NOMO-1 (cell line): ENCODE data around the gene IRGM.
"Not testable (repeated sequence)": the region's sequence is repeated elsewhere in the genome, so short reads cannot be mapped to it uniquely, and the experiment has no call there.

Source experiments
- DNase-seq, 2 experiments: peaks; one replicate each; lab custom pipeline; 2025; ENCODE audit not compliant: unreplicated experiment in 2 of 2; lab: John Stamatoyannopoulos, UW

IRGM gene, protein sequence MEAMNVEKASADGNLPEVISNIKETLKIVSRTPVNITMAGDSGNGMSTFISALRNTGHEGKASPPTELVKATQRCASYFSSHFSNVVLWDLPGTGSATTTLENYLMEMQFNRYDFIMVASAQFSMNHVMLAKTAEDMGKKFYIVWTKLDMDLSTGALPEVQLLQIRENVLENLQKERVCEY

DNA sequence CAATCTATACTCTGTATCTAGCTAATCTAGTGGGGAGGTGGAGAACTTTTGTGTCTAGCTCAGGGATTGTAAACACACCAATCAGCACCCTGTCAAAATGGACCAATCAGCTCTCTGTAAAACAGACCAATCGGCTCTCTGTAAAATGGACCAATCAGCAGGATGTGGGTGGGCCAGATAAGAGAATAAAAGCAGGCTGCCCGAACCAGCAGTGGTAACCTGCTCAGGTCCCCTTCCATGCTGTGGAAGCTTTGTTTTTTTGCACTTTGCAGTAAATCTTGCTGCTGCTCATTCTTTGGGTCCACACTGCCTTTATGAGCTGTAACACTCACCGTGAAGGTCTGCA, at the start of gene IRGM:
Gene IRGM, plus strand, starts transcription at position 214 of the 346 bp plus-strand sequence. CDS start 1,603 bp downstream, outside the sequence.
- not testable (repeated sequence) for DNase-seq

DNA sequence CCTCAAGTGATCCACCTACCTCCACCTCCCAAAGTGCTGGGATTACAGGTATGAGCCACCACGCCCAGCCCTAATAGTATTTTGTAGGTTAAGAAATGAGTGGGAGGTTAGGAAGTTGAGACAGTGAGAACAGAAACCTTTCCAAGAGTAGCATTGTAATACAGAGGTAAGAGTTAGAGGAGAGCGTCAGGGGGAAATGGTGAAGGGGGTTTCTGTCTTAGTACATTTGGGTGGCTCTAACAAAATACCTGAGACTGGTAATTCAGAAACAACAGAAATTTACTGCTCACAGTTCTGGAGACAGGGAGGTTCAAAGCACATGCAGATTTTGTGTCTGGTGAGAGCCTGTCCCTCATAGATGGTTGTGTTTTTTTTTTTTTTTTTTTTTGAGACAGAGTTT, 48.9 kb upstream of the IRGM start:
- DNase-seq: no peak

GRCh38 chr5:150801117-150801927, 45.0 kb upstream of the IRGM start:
- DNase-seq: peak in 1 of 2 experiments; percentile 9

DNA sequence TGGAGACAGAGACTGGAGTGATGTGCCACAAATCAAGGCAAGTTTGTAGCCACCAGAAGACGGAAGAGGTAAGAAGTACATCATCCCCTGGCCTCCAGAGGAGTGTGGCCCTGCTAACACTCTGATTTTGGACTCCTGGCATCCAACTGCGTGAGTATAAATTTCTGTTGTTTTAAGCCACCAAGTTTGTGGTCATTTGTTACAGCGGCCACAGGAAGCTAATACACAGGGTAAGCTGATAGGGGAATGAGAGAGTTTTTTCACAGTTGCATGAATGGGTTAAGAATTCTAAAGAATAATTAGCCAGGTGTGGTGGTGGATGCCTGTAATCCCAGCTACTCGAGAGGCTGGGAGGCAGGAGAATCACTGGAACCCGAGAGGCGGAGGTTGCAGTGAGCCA, 41.9 kb upstream of the IRGM start:
- DNase-seq: no peak

DNA sequence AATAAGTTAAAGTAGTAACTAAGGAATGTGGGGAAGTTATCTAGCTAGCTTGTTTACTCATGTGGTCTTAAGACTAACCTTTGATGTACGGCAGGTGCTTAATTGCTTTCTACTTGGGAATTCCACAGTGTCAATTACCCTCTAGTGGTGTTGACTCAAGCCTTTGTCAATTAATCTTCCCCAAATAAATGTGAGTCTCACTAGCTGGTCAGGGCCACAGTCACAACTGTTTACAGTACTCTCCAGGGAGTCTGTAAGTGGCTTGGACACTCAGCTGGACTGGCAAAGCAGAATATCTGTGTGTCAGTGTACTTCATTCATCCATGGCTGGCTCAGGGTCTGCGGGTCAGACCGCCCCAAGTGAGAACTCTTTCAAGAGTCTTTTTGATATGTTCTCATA, 37.0 kb upstream of the IRGM start:
- DNase-seq: no peak

GRCh38 chr5:150815010-150815409, 31.3 kb upstream of the IRGM start:
- no peak for DNase-seq

GRCh38 chr5:150816946-150817345, 29.4 kb upstream of the IRGM start:
- DNase-seq: no peak

GRCh38 chr5:150829744-150830143, 16.6 kb upstream of the IRGM start:
- no peak for DNase-seq

DNA sequence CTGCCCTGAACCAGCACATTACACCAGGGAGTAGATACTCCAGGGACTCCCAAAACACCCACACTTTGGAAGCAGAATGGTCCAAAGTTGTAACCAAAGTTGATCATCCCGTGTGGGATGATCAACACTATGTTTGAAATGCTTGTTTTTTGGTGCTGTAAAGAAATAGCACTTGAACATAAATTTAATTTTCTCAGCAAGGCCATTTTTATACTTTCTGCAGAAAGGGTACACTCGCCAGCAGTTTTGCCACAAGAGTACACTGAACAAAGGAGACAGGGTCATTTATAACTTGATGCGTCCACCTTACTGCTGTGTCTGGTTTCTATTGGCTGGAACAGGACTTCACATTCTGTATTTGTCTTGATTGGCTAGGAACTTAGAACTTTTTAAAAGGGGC, 14.5 kb upstream of the IRGM start:
- not testable (repeated sequence) for DNase-seq

DNA sequence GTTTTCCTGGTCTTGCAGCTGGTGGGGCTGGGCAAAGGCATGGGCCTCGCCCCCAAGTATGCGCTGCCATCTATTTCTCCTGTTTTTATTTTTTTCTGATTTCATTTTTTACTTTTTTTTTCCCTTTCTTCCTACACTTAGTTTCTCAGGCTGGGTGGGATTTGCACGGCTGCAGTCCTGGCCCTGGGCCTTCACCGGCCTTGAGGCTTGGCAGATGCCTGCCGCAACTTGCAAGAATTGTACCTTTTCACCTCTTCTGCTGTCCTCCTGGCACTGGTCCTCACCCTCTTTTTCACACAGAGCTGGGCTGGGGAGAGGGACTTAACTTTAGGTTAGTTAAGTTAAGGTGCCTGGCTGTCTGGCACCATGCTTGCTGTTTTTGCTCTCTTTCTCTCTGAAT, 10.3 kb upstream of the IRGM start:
- no peak for DNase-seq

GRCh38 chr5:150836703-150837102, 9.6 kb upstream of the IRGM start:
- no peak for DNase-seq

DNA sequence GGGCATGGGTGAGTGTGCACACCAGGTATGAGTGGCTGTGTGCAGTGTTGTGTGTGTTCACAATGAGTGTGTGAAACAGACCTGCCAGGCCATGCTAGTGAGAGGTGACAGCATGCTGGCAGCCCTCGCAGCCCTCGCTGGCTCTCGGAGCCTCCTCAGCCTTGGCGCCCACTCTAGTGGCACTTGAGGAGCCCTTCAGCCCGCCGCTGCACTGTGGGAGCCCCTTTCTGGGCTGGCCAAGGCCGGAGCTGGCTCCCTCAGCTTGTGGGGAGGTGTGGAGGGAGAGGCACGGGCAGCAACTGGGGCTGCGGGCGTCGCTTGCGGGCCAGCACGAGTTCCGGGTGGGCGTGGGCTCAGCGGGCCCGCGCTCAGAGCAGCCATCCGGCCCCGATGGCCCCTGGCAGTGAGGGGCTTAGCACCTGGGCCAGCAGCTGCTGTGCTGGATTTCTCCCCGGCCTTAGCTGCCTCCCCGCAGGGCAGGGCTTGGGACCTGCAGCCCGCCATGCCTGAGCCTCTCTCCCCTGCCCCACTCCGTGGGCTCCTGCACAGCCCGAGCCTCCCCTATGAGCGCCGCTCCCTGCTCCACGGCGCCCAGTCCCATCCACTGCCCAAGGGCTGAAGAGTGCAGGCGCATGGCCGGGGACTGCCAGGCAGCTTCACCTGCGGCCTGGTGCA, 999 bp upstream of the IRGM start:
- DNase-seq: not testable (repeated sequence)

- DNase-seq: peak; percentile 85 to 97
Measured at GRCh38 chr5:150846654-150847333, 473 bp downstream of the IRGM start.

DNA sequence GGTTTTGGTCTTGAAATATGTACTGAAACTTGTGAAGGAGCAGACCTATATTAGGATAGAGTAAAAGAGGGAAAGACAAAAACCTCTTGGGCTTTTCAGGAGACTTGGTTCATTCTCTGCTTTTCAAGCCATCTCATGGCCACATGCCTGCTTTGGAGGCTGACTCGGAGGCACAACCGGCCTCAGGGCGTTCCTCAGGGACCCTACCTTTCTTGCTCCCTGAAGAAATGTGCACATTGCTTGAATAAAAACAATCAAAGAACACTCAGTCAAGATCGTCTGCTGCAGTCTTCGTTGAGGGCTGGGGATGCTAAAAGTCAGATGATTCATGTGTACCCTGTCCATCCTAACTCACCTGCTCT, 994 bp downstream of the IRGM start:
- DNase-seq: no peak

DNA sequence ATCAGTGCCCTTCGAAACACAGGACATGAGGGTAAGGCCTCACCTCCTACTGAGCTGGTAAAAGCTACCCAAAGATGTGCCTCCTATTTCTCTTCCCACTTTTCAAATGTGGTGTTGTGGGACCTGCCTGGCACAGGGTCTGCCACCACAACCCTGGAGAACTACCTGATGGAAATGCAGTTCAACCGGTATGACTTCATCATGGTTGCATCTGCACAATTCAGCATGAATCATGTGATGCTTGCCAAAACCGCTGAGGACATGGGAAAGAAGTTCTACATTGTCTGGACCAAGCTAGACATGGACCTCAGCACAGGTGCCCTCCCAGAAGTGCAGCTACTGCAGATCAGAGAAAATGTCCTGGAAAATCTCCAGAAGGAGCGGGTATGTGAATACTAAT, 1.9 kb downstream of the IRGM start:
- DNase-seq: no peak

DNA sequence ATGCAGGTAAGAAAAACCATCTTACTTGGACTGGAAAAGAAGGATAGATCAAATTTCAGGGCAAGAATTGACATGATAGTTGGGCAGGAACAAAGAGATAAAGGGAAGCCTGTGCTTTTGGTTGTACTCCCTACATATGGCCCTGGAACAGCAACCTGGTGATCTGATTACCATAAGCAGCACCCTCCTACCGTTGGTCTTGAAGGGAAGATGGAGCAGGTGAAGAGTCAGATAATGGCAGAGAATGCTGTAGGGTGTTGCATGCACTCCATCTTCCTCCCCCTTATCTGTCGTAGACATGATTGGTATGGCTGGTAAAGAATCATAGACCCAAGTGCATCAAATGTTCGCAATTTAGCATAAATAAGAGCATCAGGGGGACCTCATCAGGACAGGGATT, 4.7 kb downstream of the IRGM start:
- no peak for DNase-seq

GRCh38 chr5:150853561-150853960, 7.2 kb downstream of the IRGM start:
- peak in 1 of 2 experiments; percentile 48 for DNase-seq

GRCh38 chr5:150856700-150857099, 10.4 kb downstream of the IRGM start:
- not testable (repeated sequence) for DNase-seq

DNA sequence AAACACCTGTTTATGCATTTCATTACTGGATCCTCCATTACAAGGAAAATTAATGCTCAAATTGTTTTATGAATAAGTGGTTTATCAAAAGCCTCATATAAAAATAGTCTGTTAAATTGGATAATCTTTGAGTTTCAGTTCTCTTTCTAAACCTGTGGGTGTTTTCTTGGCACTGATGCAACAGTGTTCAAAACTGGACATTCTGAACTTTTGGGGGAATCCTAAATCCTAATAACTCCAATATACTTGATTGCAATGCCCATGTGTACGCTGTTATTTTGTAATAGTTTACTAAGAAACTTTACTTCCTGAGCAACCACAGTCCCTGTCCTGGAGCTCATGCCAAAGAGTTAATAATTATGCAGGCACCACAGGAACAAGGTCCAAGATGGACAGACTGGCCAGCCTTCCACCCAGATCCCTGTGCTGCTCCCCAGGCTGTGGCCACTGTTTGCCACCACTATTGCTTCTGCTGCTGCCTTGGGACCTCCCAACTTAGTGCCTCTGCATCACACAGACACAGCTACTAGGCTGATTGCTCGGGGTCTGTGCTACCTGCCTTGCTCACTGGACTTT, 14.0 kb downstream of the IRGM start:
- no peak for DNase-seq

GRCh38 chr5:150862070-150862469, 15.7 kb downstream of the IRGM start:
- DNase-seq: peak in 1 of 2 experiments; percentile 22

DNA sequence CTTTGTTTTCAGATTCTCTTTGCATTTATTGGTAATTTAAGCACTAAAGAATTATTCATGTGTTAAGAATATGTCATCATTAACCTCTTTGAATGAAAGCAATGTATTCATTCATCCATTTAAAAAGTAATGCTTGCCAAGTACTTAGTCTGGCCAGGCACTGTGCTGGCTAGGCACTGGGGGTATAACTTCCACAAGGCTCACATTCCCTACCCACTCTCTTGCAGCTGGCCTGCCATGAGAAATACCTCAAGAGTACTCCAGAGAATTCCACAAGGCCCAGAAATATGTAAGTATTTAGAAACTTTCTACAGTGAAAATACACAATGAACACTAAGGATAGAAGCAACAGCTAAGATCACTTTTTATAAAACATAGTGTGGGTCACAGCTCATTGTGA, 33.0 kb downstream of the IRGM start:
- no peak for DNase-seq
